SHP77 (cell line): ENCODE data around the gene FAM9C.
"Not testable (repeated sequence)": the region's sequence is repeated elsewhere in the genome, so short reads cannot be mapped to it uniquely, and the experiment has no call there.

Experiments
- DNase-seq, 2 experiments: peaks; one replicate each; lab custom pipeline; 2025; lab: John Stamatoyannopoulos, UW

Gene FAM9C

DNA sequence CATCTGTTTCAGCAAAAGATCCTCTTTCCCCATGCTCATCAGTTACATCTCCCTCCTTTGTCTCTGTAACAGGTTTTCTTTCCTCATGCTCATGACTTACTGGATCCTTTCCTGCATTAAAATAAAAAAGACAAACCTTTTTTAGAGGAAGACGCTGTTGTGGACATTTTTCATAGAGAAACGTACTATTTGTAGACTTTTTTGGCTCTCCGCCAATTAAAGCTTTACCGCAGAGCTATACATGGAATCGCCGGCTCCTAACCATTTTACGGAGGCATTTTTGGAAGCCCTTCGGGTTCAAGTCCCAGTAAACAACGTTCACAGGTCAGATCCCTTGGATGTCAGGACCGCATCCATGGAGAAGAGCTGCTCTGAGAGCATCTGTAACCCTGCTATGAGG lies 1.3 kb downstream of the FAM9C start:
- DNase-seq, result no peak

- no peak for DNase-seq
Measured at GRCh38 chrX:13036896-13037295, 7.5 kb downstream of the FAM9C start.

GRCh38 chrX:13033193-13033592 lies 11.2 kb downstream of the FAM9C start:
- DNase-seq, result no peak

DNA sequence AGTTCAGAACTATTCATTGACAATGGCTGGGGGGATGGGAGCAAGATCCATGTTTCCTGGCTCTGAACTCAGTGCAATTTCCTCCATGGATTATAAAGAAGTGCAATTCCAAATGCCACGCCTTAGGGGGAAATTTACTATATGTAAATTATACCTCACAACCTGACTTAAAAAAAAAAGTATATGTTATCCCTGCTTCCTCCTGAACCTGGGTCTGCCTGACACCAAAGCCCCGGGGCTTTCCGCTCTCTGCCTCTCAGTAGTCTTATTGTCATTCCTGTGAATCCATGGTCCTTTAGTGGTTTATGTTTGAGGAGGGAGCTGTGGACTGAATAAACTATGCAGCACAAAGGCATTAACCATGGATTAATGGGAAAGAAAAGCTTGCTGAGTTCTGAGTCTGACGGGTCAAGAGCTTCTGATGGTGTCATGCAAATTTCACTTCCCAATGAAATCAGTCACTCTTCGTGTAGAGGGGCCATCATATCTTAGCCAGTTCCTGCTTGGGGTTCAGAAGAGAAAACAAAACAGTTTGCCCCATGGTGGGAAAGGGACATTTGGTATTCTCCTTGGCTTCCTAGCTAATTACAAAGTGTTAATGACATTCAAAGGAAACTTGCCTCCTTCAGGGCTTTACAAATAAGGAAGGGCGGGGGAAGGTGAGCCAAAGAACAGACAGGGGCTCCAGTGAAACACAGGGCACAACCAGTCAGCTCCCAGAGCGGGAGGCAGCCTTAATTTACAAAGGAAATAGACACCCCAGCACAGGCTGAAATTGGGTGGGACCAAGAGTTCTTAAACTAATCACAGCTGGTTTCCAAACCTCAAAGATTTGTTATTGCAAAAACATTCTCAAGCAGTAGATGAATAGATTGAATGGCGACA lies 14.3 kb downstream of the FAM9C start:
- DNase-seq, result no peak

DNA sequence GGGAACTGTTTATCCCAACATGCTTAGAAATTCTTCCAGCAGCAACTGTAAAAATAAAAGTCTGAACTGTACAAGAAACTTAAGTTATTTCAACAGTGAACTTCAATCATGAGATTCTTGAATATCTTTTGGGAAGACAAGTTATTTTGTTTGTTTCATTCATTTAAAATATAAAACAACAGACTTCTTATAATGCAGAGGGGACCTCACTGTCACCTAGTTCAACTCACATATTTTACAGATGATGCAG lies 14.9 kb downstream of the FAM9C start:
- DNase-seq, result no peak

GRCh38 chrX:13028871-13029636 lies 15.4 kb downstream of the FAM9C start:
- no peak for DNase-seq

DNA sequence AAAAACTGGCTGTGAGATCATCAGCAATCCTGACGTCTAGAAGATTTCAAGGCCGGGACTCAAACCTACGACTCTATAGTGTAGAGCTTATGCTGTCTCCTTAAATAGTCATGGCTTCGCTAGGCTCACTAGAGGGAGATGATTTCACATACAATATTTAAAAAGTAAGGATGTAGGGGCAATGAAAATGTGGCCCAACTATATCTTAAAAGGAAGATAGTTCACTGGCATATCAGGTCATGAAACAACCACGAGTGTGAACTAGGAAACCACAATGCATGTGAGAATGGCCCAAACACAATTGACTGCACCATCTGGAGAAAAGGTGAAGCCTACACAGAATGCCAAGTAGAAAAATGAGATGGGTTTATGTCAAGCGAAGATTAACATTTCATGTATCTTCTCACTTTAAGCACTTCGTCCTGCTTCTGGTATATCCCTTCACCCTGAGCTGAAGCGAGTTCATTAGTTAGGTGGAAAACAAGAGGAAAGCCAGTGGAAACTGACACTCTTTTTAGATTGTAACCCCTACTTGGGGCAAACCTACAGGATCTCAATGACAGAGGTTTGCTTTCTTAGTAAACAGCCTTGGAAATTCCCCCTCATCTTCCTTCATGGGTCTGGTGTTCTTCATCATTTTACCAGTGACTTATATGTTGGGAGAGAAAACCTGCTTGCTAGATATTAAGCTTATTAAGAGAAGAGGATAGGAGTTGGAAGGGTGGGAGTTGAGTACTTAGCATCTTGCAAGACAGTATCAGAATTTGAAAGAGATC lies 17.4 kb downstream of the FAM9C start:
- DNase-seq, result no peak

DNA sequence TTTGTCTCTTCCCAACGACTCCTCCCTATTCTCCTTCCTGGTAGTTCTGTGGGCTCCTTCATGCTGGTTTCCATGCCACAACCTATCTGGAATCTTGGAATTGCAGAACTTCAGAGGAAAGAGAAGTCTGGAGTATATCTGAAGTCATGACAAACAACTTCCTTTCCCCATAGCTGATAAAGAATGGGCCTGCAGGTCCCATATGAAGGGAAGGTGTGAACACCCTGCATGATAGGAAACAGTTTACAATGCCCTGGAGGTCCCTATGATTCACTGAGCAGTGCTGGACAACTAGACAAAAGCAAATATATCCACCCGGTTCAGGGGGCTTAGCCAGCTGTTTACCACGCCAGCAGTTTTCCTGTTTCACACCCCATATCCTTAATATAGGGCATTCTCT lies 19.4 kb downstream of the FAM9C start:
- DNase-seq, result no peak

GRCh38 chrX:13023979-13024378 lies 20.4 kb downstream of the FAM9C start:
- DNase-seq, result no peak

DNA sequence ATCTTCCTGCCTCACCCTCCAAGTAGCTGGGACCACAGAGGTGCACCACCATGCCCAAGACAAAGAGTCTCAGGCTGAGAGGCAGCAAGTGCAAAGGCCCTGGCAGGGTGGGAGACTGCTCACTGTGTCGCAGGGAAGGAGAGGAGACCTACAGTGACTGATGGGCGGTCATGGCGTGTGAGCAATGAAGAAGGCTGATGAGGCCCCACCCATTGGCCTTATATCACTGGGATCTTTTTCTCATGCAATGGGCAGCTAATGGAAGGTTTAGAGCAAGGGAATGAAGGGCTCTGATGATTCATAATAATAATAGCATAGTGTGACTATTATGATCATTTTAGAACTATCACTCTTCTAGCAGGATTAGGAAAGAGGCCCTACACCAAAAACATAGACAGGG lies 20.9 kb downstream of the FAM9C start:
- DNase-seq, result no peak

DNA sequence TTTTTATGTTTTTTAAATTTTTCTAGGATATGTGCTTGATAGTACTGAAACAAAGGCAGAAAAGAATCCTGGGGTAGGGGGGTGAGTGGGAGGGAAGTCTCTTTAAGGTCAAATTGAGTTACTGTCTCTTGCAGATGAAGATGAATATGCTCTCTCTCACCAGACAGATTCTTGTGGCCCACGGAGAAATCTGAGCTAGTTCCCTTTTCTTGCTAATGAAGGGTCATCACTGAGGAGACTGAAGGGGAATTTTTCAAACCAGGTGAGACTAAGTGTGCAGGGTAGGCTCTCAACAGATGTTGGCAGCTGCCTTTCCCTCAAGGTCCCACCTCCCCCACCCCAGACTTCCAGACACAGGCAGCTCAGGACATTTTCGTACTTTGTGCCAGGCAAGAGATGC lies 21.5 kb downstream of the FAM9C start:
- no peak for DNase-seq

DNA sequence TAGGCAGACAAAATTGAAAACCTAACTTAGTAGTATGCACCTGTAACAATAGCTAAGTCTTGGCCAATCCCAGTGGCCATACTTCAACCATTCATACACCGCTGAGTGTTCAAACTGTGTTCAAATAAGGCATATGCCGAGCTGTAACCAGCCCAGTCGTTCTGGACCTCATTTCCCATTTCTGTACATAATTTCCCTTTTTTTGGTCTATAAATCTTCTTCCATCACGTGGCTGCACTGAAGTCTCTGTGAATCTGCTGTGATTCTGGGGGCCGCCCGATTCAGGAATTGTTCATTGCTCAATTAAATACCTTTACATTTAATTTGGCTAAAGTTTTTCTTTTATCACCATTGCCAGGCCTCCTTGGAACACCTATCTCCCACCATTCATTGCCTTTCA lies 27.7 kb downstream of the FAM9C start:
- not testable (repeated sequence) for DNase-seq

DNA sequence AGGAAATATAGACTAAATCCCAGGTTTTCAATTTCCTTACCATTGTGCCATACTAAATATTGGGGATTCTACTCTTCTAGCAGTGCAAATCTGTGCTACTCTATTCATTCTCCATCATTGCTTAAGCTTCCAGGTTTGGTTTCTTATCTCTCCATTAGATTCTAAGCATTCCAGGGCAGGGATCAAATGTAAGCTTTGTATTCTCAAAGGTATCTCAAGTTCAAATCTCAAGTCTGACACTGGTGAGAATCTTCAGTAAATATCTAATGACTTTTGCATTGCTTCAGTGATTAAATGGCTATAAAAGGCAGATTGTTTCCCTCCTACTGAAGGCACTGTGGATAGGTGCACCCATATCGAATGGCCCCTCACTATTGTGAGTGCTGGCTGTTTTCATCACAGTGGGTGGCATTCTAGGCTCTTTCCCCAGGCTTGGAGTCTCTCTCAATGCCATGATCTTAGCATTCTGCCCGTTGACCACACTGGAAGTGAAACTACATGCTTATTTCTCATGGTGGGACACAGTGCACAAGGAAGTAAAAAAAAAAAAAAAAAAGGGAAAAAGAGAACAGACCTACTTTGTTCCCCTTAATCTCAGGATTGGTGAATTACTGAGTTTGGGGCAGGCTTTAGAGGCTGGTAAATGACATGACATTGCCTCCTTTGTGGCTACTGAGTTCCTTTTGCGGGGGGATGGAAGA lies 28.7 kb downstream of the FAM9C start:
- no peak for DNase-seq

DNA sequence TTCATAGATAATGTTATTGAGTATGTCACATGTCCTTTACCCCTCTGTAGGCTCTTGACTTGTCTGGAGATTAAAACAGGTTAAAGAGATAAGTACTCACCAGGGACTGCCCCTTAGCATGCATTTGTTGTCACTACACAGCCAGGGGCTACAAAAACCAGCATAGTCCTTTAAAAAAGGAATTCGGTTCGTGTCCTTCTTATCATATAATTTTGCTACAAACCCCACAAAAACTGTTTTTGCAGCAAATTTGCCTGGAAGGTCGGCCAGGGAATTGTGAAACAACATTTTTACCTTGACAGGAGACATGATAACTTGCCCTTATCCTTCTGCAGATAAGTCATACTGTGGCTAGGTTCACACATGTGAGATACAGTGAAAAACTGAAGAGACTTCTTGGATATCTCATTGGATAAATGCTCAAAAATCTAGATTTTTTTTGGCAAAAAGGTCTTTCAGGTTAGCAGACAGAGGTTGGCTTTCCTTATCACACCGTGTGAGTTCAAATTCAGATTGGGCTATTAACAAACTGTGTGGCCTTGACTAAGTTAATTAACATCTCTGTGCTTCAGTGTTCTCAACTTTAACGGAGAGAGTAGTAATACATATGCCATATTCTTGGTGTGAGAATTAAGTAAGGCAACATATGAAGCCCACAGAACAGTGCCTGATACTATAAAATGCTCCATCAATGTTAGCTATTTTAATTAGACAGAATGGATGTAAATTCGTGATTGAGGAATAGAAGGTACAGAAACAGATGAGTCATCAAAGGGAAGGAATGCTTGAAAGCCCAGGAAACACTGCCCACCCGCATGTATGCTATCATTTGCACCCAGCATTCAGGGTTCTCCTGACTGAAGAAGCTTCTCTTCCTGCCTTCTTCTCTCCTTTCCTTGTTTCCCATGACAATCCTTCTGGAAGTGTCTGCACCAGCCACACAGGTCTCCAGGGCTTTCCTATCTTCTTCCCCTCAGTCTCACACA lies 30.0 kb downstream of the FAM9C start:
- DNase-seq, result no peak

GRCh38 chrX:13013363-13014110 lies 30.9 kb downstream of the FAM9C start:
- no peak for DNase-seq

- DNase-seq, result no peak
Measured at GRCh38 chrX:13010546-13010945, 33.9 kb downstream of the FAM9C start.

DNA sequence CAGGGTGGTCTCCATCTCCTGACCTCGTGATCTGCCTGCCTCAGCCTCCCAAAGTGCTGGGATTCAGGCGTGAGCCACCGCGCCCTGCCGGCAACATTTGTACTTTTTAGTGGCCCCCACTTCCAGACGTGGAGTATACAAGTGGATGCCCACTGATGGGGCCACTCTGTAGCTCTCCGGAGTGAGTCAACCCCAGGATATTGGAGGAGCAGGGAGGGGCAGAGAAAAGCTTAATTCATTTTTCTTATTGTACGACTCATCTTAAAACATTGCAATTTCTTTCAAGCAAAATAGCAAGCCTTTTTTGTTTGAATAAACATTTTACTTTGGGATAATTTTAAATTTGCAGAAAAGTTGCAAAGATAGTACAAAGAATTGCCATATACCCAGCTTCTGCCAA lies 34.6 kb downstream of the FAM9C start:
- DNase-seq, result no peak

GRCh38 chrX:13009273-13009672 lies 35.1 kb downstream of the FAM9C start:
- no peak for DNase-seq

DNA sequence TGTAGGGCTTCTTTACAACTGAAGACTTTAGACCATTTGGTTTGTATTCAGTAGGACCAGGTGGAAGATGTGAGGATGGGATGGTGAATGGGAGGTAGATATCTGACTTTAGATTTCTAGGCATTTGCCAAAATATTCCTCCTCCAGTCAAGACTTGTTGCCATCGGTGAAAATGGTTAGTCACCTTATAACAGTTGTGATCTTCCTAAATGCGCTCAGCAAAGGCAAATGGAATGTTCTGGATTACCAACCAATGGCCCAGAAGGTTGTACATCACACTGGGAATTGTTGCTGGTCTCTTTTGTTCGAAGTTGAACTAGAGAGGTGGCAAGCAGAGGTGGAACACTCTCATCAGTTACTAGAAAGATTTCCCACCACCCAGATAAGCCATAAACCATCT lies 35.6 kb downstream of the FAM9C start:
- no peak for DNase-seq

- no peak for DNase-seq
Measured at GRCh38 chrX:13008189-13008533, 36.3 kb downstream of the FAM9C start.
